Sigmoid colon (tissue), 4 donors: ENCODE measurements around the gene SLC44A4.

Source experiments
- CTCF ChIP-seq, 4 experiments: fragments of 450-650 bp in 3 of 4; fragments of 200-600 bp in 1 of 4; IDR thresholded peaks; one replicate each; pipeline ENCODE4 v1.5.1; 2016 to 2019; ENCODE audit warnings: antibody characterized with exemption in 4 of 4, mild to moderate bottlenecking in 3 of 4, moderate library complexity in 2 of 4
- EP300 ChIP-seq, 4 donors: sonication (generic); formaldehyde crosslinking; IDR thresholded peaks; one replicate each; pipeline ENCODE4 v1.6.1; 2017; ENCODE audit warnings: antibody characterized with exemption in 4 of 4
- POLR2A ChIP-seq, 2 donors: fragments of 450-650 bp; IDR thresholded peaks; one replicate each; pipeline ENCODE4 v1.6.1; 2016; ENCODE audit warnings: antibody characterized with exemption in 2 of 2, mild to moderate bottlenecking in 2 of 2, moderate library complexity in 2 of 2
- POLR2AphosphoS5 ChIP-seq, 4 donors: sonication (generic); formaldehyde crosslinking; IDR thresholded peaks; one replicate each; pipeline ENCODE4 v1.6.1; 2017; ENCODE audit warnings: antibody characterized with exemption in 4 of 4

- TF ChIP-seq CTCF (IDR thresholded peaks at IDR 0.05) = no peak
- TF ChIP-seq POLR2A (IDR thresholded peaks at IDR 0.05) = peak; percentile 55 to 69
- peak; percentile 78 to 90 (median 88) for TF ChIP-seq POLR2AphosphoS5 (IDR thresholded peaks at IDR 0.05)
- TF ChIP-seq EP300 (IDR thresholded peaks at IDR 0.05) = no peak
These were observed 19.0 kb upstream of the SLC44A4 start, which contains the start of gene EHMT2 for GRCh38 chr6:31897612-31898382.
